ENCODE measurements around the gene MATN4. TPM values are rescaled to one million over a fixed set of nuclear protein-coding genes. Genes with fewer than 3 reads are reported as not detected.

The MATN4 gene
- total RNA-seq, 1 experiment from 2014 or later, result 1.9 TPM

- TF ChIP-seq PRDM15 (CRISPR knock-in tag; IDR thresholded peaks at IDR 0.05), result peak; percentile 68
- TF ChIP-seq ARID4B (CRISPR knock-in tag; IDR thresholded peaks at IDR 0.05; ENCODE audit: borderline replicate concordance), result no peak
- peak; percentile 95 for TF ChIP-seq ZNF263 (CRISPR knock-in tag; IDR thresholded peaks at IDR 0.05; ENCODE audit: low read depth)
- Mint-ChIP-seq H3K36me3 (no peaks in the 10 kb centered on the region), H3K9me3 (no peaks in the 10 kb centered on the region), H3K4me3 (peak overlapping the region; percentile 33; the same call in 1 of the 2 replicates), H3K27ac (no peak overlapping the region), H3K4me1 (peaks cover 22% of the 10 kb centered on the region), H3K27me3 (ENCODE audit: low read depth) (peaks cover 17% of the 10 kb centered on the region)
- no peak for ATAC-seq
- peak; percentile 36 for DNase-seq (ENCODE audit: low spot score)
- POLR2A ChIA-PET, result no interaction called here
- CTCF ChIA-PET, result interaction anchor here (0.6 to 5.8 kb wide), 15 partner anchors 8 to 194 kb away, joined by 3 to 154 read pairs (median 3); no protein-coding TSS in a partner anchor
Observed at GRCh38 chr20:45305262-45305661, 2.8 kb downstream of the MATN4 start.

- Mint-ChIP-seq H3K4me3 (no peak overlapping the region), H3K9me3 (no peaks in the 10 kb centered on the region), H3K36me3 (no peaks in the 10 kb centered on the region), H3K27ac (no peak overlapping the region), H3K27me3 (ENCODE audit: low read depth) (peaks cover 11% of the 10 kb centered on the region), H3K4me1 (peaks cover 22% of the 10 kb centered on the region)
- no peak for DNase-seq (ENCODE audit: low spot score)
- ChIA-PET POLR2A (no interaction called here), CTCF (interaction anchor here (1.0 to 5.8 kb wide), 11 partner anchors 12 to 182 kb away, joined by 3 to 154 read pairs (median 4); no protein-coding TSS in a partner anchor)
- TF ChIP-seq, protein P1, sequence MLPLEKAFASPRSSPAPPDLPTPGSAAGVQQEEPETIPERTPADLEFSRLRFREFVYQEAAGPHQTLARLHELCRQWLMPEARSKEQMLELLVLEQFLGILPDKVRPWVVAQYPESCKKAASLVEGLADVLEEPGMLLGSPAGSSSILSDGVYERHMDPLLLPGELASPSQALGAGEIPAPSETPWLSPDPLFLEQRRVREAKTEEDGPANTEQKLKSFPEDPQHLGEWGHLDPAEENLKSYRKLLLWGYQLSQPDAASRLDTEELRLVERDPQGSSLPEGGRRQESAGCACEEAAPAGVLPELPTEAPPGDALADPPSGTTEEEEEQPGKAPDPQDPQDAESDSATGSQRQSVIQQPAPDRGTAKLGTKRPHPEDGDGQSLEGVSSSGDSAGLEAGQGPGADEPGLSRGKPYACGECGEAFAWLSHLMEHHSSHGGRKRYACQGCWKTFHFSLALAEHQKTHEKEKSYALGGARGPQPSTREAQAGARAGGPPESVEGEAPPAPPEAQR (CRISPR knock-in tag; IDR thresholded peaks at IDR 0.05), result no peak
- no peak for TF ChIP-seq FOXJ3 (CRISPR knock-in tag; IDR thresholded peaks at IDR 0.05; ENCODE audit: borderline replicate concordance)
- no peak for TF ChIP-seq NFYB (CRISPR knock-in tag; conservative IDR thresholded peaks at IDR 0.05; ENCODE audit: low read depth)
- TF ChIP-seq HMGXB4 (CRISPR knock-in tag; IDR thresholded peaks at IDR 0.05), result no peak
- no peak for ATAC-seq
Observed at GRCh38 chr20:45304464-45304999, 3.6 kb downstream of the MATN4 start.

Data from WTC11 (cell line).